Gastroesophageal sphincter (tissue), 4 donors: ENCODE results near the gene PGRMC2. TPM values are rescaled to one million over a fixed set of nuclear protein-coding genes. Genes with fewer than 3 reads are reported as not detected.
"Not testable (repeated sequence)": the region's sequence is repeated elsewhere in the genome, so short reads cannot be mapped to it uniquely, and the experiment has no call there.

ENCODE experiments used
- ATAC-seq: fragments of 150-250 bp; one replicate; pipeline ENCODE4 v1.9.1; 2016; ENCODE audit warnings: mild to moderate bottlenecking, moderate library complexity
- H3K27ac ChIP-seq, 4 donors: fragments of 200-600 bp; sonication (generic) in 3 of 4; 1 replicate in 3 of 4; 2 replicates in 1 of 4; pipeline ENCODE4 v1.5.1; 2016 to 2019
- H3K27me3 ChIP-seq: fragments of 200-600 bp; sonication (generic); one replicate; pipeline ENCODE4 v1.5.1; 2019
- H3K36me3 ChIP-seq, 2 donors: fragments of 200-600 bp; sonication (generic); one replicate each; pipeline ENCODE4 v1.5.1; 2019; ENCODE audit warnings: control low read depth in 1 of 2
- H3K4me1 ChIP-seq, 3 donors: fragments of 200-600 bp; sonication (generic); 1 replicate in 2 of 3; 2 replicates in 1 of 3; pipeline ENCODE4 v1.5.1; 2016 to 2019; ENCODE audit warnings: control low read depth in 2 of 3
- H3K4me3 ChIP-seq, 2 donors: fragments of 200-600 bp; sonication (generic); one replicate each; pipeline ENCODE4 v1.5.1; 2019; ENCODE audit warnings: mild to moderate bottlenecking in 1 of 2, moderate library complexity in 1 of 2
- H3K9me3 ChIP-seq, 3 donors: fragments of 200-600 bp; sonication (generic); one replicate each; pipeline ENCODE4 v1.5.1; 2017 to 2019; ENCODE audit warnings: control low read depth in 2 of 3
- CTCF ChIP-seq, 4 experiments: fragments of 200-600 bp in 2 of 4; fragments of 450-650 bp in 2 of 4; sonication (generic) in 1 of 4; IDR thresholded peaks; one replicate each; pipeline ENCODE4 v1.5.1; 2017 to 2019; ENCODE audit warnings: antibody characterized with exemption in 4 of 4, mild to moderate bottlenecking in 2 of 4, moderate library complexity in 2 of 4
- EP300 ChIP-seq: sonication (generic); formaldehyde crosslinking; IDR thresholded peaks from one replicate; pipeline ENCODE4 v1.6.1; 2017; ENCODE audit warnings: antibody characterized with exemption, mild to moderate bottlenecking
- POLR2A ChIP-seq, 2 donors: fragments of 450-650 bp; IDR thresholded peaks; one replicate each; pipeline ENCODE4 v1.6.1; 2017; ENCODE audit warnings: antibody characterized with exemption in 2 of 2, mild to moderate bottlenecking in 2 of 2, moderate library complexity in 1 of 2
- POLR2AphosphoS5 ChIP-seq: sonication (generic); formaldehyde crosslinking; IDR thresholded peaks from one replicate; pipeline ENCODE4 v1.6.1; 2017; ENCODE audit warnings: antibody characterized with exemption
- WGBS, 2 donors: methylation state at CpG; one replicate each; pipeline ENCODE4 v1.1.5; 2018; ENCODE audit warnings: low coverage in 1 of 2; 5-methylcytosine and 5-hydroxymethylcytosine counted together
- total RNA-seq, 4 donors: library from RNA; depleted of rRNA; stranded (reverse); fragments of >200 nt; gene quantifications; one replicate each; pipeline ENCODE4 v1.1.0, GENCODE V29; 2016

Gene PGRMC2
- total RNA-seq, 4 donors from 2014 or later: 47.3 to 79.2 (median 64.7) TPM

GRCh38 chr4:128249787-128250668, 37.6 kb downstream of the PGRMC2 start:
- WGBS, 2 donors: 54 to 65% methylated on average over 4 of the region's 4 CpGs
- no peak overlapping the region for H3K27ac ChIP-seq
- no peak overlapping the region for H3K4me3 ChIP-seq
- no peaks in the 10 kb centered on the region for H3K27me3 ChIP-seq
- TF ChIP-seq EP300 (no peak), POLR2A (IDR thresholded peaks at IDR 0.05) (no peak), CTCF (IDR thresholded peaks at IDR 0.05) (no peak), POLR2AphosphoS5 (no peak)
- no peak for ATAC-seq
- no peaks in the 10 kb centered on the region for H3K36me3 ChIP-seq
- no peaks in the 10 kb centered on the region for H3K4me1 ChIP-seq
- no peaks in the 10 kb centered on the region for H3K9me3 ChIP-seq

GRCh38 chr4:128247906-128248305, 39.7 kb downstream of the PGRMC2 start:
- 89 to 100% methylated on average over 1 of the region's 1 CpG for WGBS, 2 donors
- no peak overlapping the region for H3K27ac ChIP-seq
- H3K4me3 ChIP-seq: no peak overlapping the region
- TF ChIP-seq POLR2A (IDR thresholded peaks at IDR 0.05) (no peak), POLR2AphosphoS5 (no peak), CTCF (IDR thresholded peaks at IDR 0.05) (no peak), EP300 (no peak)
- H3K27me3 ChIP-seq: no peaks in the 10 kb centered on the region
- H3K4me1 ChIP-seq: no peaks in the 10 kb centered on the region
- no peaks in the 10 kb centered on the region for H3K9me3 ChIP-seq
- no peaks in the 10 kb centered on the region for H3K36me3 ChIP-seq
- no peak for ATAC-seq

- not testable (repeated sequence) for H3K4me3 ChIP-seq, H3K9me3 ChIP-seq, H3K4me1 ChIP-seq, H3K27ac ChIP-seq, H3K36me3 ChIP-seq, H3K27me3 ChIP-seq, ATAC-seq
- WGBS, 2 donors: 73 to 93% methylated on average over 5 of the region's 5 CpGs
Measured at GRCh38 chr4:128245391-128245790, 42.2 kb downstream of the PGRMC2 start.

DNA sequence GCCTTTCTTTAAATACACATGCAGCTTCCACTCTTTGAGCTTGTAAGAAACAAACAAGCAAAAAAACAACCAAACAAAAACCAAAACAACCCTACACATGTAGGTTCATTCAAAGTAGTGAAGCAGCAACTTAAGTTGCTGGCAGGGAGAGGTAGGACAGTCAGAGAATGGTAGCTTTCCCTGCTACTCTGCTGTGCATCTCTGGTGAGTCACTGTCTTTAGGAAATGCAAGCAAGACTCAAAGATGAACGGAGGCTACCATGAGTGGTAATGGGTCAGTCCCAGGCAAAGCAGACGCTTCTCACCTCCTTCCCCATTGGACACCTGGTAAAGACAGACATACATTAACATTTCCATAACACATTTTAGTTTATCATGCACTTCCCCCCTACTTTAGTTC, 43.2 kb downstream of the PGRMC2 start:
- H3K27me3 ChIP-seq: no peaks in the 10 kb centered on the region
- H3K9me3 ChIP-seq: no peaks in the 10 kb centered on the region
- H3K4me1 ChIP-seq: no peaks in the 10 kb centered on the region
- no peak for ATAC-seq
- no peaks in the 10 kb centered on the region for H3K36me3 ChIP-seq
- H3K27ac ChIP-seq: no peak overlapping the region
- no peak for TF ChIP-seq EP300
- TF ChIP-seq POLR2AphosphoS5: no peak
- no peak for TF ChIP-seq POLR2A (IDR thresholded peaks at IDR 0.05)
- no peak for TF ChIP-seq CTCF (IDR thresholded peaks at IDR 0.05)
- 90 to 94% methylated on average over 2 of the region's 2 CpGs for WGBS, 2 donors
- no peak overlapping the region for H3K4me3 ChIP-seq

DNA sequence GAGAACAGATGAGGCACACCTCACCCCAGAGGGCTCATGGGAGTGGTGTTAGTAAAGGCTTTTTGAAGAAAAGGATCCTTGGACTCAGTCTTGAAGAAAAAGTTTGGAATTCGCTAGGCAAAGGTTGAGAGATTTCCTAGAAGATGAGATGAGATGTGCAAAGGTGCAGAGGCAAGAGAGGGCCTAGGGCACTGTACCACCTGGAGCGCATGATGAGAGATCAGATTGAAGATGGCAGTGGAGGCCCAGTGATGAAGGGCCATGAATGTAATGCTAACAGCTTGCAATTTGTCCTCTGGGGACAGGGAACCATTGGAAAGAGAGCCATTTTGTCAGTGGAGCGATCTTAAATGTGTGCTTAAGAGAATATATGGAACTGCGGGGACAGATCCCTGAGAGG, 45.0 kb downstream of the PGRMC2 start:
- H3K9me3 ChIP-seq: no peaks in the 10 kb centered on the region
- no peak overlapping the region for H3K27ac ChIP-seq
- no peak overlapping the region for H3K4me3 ChIP-seq
- TF ChIP-seq POLR2AphosphoS5 (no peak), CTCF (IDR thresholded peaks at IDR 0.05) (no peak), EP300 (no peak), POLR2A (IDR thresholded peaks at IDR 0.05) (no peak)
- H3K4me1 ChIP-seq: no peaks in the 10 kb centered on the region
- WGBS, 2 donors: 86 to 91% methylated on average over 2 to 4 of the region's 4 CpGs
- no peaks in the 10 kb centered on the region for H3K27me3 ChIP-seq
- ATAC-seq: no peak
- no peaks in the 10 kb centered on the region for H3K36me3 ChIP-seq
